ENCODE measurements around the gene POLR2J3. TPM values are rescaled to one million over a fixed set of nuclear protein-coding genes. Genes with fewer than 3 reads are reported as not detected.
"Not testable (repeated sequence)": the region's sequence is repeated elsewhere in the genome, so short reads cannot be mapped to it uniquely, and the experiment has no call there.

POLR2J3 gene
- total RNA-seq, 1 donor from 2014 or later: 36.4 TPM

GRCh38 chr7:102581722-102582121 lies 9.3 kb upstream of the POLR2J3 start:
- not testable (repeated sequence) for DNase-seq

- not testable (repeated sequence) for DNase-seq
These were observed 6.1 kb upstream of the POLR2J3 start for GRCh38 chr7:102578486-102578885.

DNA sequence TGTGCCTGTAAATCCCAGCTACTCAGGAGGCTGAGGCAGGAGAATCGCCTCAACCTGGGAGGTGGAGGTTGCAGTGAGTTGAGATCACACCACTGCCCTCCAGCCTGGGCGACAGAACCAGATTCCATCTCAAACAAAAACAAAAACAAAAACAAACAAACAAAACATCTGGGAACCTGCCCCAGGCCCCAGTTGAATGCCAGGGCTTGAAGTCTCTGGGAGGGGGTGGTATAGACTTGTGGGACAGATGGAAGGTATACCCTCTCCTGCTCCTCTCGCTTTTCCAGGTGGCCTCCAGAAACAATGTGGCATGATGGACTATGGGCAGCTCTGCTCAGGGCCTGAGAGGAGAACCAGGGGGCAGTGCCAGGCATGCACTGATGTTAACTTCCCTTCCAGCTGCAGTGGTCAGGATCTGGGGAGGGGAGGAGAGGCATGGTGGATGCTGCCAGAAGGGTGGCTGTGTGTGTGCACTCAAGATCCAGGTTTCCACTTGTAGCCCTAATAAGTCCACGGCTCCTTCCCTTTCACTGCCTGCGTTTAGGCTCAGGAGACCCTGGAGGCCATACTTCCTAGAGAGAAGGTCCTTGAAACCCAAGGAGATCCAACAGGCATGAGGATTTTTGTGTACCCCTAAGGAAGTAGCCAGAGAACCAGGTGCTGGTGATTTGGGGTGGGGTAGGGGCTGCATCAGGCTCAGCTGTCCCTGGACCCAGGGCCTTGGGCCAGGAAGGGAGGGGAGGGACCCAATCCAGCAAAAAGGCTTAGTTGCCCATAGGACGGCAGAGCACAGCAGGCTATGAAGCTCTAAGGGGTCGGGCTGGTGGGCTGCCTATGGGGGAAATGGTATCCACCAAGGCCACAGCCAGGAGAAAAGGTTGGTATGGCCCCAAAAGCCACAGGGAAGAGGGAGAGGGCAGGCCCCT lies 5.2 kb upstream of the POLR2J3 start:
- DNase-seq: not testable (repeated sequence)

- not testable (repeated sequence) for DNase-seq
These were observed 4.0 kb upstream of the POLR2J3 start for GRCh38 chr7:102576363-102576762.

GRCh38 chr7:102574607-102575006 lies 2.2 kb upstream of the POLR2J3 start:
- not testable (repeated sequence) for DNase-seq

DNA sequence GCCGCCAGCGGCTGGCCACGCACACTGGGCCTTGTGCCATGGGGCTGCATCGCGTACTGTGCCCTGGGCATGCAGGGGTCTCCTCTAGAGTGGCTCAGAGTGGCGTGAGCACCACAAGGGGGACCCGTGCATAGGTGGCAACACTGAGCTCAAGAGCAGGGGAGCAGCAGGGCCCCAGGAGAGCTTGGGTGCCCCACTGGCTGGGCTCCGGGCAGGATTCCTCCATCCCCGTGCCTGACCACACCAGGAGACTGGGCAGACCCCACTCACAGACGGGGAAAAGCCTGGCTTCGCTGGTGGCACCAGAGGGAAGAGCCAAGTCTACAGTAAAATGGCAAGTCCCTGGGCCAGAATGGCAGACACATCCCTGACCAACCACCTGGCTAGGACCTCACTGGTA lies 3.8 kb downstream of the POLR2J3 start:
- not testable (repeated sequence) for DNase-seq

DNA sequence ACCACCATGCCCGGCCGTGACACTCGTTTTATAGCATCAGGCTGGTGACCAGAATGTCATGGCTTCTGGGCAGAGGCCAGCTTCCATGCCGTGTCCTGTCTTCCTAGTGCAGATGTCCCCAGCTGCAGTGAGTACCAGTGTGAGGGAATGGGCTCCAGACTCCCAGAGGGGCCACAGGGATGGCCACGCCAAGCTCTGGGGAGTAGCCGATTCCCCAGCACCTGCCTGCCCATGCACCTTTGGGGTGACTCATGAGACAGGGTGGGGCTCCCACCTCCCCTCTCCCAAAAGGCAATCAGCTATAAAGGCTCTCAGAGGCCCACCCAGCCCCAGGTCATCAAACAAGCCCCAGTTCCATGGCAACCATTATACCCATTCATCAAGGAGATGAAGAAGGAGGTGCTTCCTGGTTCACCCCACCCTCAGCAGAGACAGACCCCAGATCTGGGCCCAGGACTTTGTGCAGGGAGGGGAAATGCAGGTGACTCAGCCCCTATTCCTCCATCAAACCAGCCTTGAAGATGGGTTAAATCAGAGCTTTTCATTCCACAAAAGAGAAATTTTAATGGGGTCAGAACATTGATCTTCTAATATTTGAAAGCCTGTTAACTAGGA lies 21.5 kb downstream of the POLR2J3 start, which contains the start of gene SPDYE2:
Gene SPDYE2 (plus strand): TSS at position 419 of the 615 bp plus-strand sequence. CDS start 2,030 bp downstream, outside the sequence.
- DNase-seq: not testable (repeated sequence)

- DNase-seq: not testable (repeated sequence)
These were observed 26.0 kb downstream of the POLR2J3 start for GRCh38 chr7:102546353-102546752.

- DNase-seq: not testable (repeated sequence)
These were observed 27.1 kb downstream of the POLR2J3 start for GRCh38 chr7:102545288-102545687.

DNA sequence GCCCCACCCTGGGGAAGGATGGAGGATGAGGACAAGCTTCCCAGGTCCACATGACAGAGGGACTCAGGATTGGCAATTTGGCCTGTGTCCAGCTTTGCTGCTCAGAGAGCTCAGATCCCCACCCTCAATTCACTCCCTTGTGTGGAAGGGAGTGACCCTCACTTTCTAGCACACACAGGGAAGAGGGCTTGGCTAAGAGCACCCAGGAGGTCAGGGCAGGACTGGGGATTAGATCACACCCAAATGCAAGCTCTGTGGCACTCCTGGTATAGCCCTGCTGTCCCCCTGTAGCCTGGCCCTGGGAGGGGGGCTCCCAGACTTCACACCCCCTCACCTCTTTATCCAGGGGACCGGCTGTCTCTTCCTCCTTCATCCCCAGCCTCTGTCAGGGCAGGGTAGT lies 28.0 kb downstream of the POLR2J3 start:
- DNase-seq: not testable (repeated sequence)

DNA sequence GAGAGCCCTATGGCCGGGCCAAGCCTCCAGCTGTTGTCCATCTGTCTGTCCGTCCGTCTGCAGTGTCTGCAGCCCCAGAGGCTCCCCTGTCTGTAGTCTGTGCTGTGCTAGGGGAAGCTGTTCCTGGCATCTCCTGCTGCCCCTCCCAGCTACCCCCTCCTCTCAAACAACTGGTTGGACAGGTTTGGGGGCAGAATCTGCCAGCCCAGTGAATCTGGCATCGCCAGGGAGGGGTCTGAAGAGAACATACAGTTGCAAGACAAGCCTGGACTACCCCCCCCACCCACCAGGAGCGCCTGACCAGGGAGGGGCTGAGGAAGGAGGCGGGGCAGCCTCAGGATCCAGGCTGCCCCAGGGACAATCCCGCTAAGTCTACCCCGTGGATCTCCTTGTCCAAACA lies 28.8 kb downstream of the POLR2J3 start, which contains the start of gene UPK3BL2:
Gene UPK3BL2 (minus strand): TSS at position 101 of the 400 bp plus-strand sequence. CDS start 60 bp downstream, at position 41.
- DNase-seq: not testable (repeated sequence)

- not testable (repeated sequence) for DNase-seq
These were observed 29.6 kb downstream of the POLR2J3 start for GRCh38 chr7:102542771-102543170.

DNA sequence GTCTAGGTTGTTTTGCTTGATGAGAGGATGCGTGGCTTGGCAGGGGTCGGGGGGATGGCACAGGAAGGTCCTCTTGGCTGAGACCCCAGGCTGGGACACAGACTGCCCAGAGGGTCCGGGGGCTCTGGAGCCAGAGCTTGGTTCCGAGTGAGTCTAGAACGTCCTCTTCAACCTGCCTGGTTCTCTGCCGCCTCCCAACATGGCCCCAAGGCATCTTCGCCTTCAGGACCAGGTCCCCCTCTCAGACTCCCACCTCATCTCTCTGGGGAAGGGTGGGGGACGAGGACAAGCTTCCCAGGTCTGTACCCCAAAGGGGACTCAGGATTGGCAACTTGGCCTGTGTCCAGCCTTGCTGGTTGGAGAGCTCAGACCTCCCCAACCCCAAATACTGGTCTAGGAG lies 30.3 kb downstream of the POLR2J3 start:
- DNase-seq: not testable (repeated sequence)

DNA sequence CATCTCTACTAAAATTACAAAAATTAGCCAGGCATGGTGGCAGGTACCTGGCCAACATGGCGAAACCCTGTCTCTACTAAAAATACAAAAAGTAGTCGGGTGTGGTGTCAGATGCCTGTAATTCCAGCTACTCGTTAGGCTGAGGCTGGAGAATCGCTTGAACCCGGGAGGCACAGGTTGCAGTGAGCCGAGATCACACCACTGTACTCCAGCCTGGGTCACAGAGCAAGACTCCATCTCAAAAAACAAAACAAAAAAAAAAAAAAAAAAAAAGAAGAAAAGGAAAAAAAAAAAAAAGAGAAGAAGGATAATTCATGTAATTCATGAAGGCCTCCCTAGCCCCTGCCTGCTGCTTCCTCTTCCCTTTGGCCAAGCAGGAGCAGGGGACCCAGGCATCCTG lies 31.8 kb downstream of the POLR2J3 start:
- not testable (repeated sequence) for DNase-seq

GRCh38 chr7:102535062-102535615 lies 37.2 kb downstream of the POLR2J3 start:
- DNase-seq: peak; percentile 28

- DNase-seq: not testable (repeated sequence)
These were observed 40.3 kb downstream of the POLR2J3 start for GRCh38 chr7:102532127-102532526.

- not testable (repeated sequence) for DNase-seq
These were observed 40.8 kb downstream of the POLR2J3 start for GRCh38 chr7:102531583-102531982.

DNA sequence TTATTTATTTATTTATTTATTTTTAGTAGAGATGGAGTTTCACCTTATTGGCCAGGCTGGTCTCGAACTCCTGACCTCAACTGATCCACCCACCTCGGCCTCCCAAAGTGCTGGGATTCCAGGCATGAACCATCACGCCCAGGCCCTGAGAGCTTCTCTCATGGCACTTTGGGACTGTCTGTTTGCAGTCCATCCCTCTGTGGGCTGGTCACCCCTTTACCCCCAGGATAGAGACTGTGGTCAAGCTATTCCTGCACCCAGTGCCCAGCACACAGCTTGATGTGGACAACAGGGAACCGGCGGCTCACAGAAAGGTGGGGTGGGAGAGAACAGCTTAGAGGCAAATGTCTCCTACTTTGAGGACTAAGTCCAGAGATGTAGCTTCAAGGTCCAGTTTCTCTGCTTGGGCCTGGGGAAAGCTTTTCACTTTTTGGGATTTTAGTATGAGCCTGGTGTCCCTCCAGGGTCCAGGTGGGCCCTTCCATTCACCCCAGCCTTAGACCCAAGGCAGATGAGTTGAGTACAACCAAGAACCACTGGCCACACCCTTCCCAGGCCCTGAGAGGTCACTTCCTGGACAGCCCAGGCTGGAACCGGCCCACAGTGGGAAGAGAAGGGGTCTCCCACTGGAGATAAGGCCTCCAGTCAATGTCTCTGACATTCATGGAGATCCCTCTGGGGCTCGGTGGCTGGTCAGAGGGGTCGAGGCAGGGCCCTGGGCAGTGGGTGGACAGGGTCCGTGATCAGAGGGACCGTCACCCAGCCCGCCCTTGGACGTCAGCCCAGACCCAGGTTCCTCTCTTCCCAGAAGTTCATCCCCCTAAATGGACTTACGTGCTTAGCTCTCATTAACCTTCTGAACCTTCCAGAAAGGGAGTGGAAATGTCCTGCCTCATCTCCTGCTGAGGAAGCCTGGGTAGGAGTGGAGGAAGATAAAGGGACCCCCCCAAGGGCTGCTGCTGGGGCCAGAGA lies 44.3 kb downstream of the POLR2J3 start:
- not testable (repeated sequence) for DNase-seq

- DNase-seq: not testable (repeated sequence)
These were observed 45.2 kb downstream of the POLR2J3 start for GRCh38 chr7:102527182-102527581.

- not testable (repeated sequence) for DNase-seq
These were observed 47.6 kb downstream of the POLR2J3 start for GRCh38 chr7:102524803-102525202.

- DNase-seq: not testable (repeated sequence)
These were observed 51.6 kb downstream of the POLR2J3 start for GRCh38 chr7:102520797-102521196.
